SIG-M5 treated with dmso at 0.1 percent for 504 hours (cell line): ENCODE results near the gene C20orf204.

Experiments used
- DNase-seq: peaks from one replicate; lab custom pipeline; 2025; ENCODE audit not compliant: unreplicated experiment; lab: John Stamatoyannopoulos, UW

C20orf204 gene

DNA sequence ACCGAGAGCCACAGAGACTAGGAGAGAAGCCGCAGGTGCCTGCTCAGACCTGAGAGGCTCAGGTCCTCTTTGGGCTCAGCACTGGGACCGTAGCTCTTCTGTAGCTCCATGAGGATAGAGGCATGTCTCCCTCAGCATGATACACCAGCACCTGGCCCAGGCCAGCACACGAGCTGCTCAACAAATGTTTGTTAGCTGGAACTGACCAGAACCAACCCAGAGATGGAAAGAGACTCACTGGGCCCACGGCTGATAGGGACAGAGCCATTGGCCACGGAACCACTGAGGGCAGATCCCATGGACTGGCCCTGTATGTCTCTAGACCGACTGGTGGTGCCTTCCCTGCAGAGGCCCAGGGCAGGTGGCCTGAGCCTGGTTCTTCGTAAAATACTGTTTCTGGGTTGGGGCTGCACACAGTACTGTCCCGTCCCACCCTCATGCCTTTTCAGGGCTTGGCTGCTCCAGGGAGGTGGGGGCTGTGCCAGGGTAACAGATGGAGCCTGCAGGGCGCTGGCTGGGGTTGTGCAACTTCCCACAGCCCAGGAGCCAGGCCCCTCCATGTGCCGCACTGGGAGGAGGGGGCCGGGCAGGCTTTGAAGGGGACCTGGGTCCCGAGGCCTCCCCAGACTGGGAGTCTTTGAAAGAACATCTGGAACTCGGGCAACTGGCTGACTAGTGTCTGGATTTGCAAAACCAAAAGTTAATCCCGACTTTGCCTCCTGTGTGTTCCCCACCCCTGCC lies 5.2 kb downstream of the C20orf204 start:
- DNase-seq: peak; percentile 30

DNA sequence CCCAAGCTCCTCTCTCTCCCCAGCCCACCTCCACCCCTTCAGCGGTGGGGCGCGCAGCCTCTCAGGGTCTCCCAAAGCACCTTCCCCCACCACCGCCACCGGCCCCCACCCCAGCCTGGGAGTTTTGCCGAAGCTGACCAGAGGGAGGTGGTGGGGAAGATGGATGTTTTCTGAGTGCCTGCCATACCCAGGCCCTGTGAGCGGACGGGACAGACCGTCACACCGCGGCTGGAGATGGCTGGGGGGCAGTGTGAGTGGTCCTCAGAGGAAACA lies 5.7 kb downstream of the C20orf204 start:
- no peak for DNase-seq

DNA sequence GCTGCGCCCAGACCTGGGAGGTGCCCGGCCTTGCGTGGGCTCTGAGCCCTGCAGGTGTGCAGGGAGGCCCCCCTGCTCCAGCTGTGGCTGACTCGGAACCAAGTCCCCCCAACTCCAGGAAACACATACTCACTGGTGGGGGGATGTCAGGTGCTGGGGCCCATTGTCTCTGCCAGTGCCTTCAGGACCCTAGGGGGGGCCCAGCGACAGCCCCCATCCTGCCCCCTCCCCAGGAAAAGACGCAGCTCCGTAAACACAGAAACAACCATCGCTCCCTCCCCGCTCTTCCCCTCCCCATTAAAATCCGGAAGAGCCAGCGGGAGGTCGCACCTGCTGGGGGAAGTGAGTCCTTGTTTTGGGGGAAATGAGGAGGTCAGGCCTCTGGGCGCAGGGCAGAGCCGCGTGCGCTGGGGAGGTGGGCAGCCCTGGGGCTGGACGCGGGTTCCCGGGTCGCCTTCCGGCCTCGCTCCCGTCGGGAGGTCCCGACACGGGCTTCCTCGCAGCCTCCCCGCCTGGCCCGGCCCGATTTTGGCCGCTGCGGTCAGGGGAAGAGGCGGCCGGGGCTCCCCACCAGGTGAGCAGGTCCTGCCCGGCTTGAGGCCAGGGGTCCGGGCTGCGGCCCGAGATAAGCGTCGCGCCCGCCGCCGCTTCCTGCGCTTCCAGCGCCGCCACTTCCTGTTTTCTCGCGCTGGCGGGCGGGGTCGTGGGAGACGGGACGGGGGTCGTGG lies 6.2 kb downstream of the C20orf204 start:
- DNase-seq: no peak

DNA sequence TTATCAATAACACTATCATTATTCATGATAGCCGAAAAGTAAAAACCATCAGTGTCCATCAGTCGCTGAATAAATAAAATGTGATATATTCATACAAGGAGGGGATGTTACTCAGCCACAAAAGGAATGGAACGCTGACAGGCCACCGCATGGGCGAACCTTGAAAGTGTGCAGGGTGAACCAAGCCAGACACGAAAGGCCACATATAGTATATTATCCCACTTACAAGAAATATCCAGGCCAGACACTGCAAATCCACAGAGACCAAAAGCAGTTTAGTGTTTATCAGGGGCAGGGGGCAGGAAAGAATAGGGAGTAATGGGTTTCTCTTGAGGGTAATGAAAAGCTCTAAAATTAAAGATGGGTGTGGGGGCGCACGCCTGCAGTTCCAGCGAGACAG lies 7.8 kb downstream of the C20orf204 start:
- no peak for DNase-seq

DNA sequence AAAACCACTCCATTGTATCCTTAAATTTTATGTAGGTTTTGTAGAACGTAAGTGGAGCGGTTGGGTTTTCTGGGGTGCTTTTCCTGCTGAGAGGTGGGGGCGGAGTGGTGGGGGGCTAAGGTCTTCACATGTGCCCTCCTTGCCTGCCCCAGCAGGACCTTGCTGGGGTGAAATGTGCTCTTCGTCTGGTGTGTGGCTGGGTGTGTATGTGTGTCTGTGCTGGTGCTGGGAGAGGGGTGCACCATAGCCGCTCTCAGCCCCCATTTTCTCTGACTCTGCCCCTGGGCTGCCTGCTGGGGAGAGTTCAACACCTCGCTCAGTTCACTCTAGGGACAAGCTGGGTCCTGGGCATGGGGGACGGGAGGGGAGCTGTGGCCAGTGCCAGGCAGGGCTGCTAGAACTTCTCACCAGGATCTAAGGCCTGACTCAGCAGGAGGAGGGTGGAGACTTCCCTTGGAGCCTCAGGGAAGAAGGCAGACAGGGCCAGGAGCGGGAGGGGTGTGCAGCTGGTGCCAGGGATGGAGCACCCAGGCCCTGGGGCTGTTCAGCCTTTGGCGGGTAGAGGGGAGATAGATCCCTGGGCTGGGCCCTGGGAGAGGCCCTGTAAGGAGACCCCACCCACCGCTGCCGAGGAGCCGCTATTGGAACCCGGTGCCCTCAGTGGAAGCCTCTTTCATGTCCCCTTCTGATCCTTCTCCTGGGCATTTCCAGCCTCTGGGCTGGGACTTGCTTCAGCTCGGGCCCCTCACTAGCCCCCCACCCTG lies 8.7 kb downstream of the C20orf204 start:
- no peak for DNase-seq

DNA sequence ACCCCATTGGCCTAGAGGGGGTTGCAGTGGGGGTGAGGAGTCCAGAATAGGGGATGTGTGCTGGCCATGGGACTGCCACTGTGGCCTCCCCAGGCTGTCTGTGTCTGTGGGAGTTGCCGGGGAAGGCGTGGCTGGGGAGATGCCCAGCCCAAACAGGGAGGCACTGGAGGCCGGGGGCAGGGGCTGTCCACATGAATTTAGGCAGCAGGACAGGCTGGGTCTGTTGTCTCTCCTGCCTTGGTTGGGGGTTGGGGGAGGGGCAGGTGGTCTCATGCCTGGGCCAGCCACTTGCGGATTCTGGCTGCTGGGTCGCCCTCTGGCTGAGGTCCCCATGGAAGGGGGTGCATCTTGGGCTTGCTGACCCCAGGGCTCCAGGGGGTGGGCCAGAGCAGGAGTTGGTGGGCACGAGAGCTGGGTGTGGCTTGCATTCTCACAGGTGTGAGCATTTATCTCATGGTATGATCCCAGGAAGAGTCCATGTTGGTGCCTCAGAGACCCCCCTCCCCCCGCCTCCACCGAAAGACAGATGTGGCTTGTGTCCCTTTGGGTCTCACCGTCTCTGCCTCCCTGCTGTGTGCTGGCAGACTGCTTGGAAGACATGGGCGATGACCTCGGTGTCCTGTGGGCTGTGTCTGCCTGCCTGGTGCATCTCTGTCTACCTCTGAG lies 9.5 kb downstream of the C20orf204 start:
- no peak for DNase-seq

DNA sequence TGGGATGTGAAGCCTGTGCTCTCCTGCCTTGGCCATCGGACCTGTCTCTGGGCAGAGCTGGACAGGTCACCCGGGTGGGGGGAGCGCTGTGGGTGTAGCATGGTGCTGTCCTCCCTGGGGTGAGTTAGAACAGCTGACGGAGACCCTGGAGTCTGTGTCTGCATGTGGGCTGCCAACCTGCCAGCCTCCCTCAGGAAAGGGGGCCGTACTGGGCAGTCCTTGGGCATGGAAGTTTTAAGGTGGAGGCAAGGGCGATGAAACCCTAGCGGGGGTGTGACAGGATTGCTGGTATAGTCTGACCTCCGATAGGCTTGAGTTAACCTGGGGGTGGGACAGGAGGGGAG lies 11.0 kb downstream of the C20orf204 start:
- DNase-seq: no peak

DNA sequence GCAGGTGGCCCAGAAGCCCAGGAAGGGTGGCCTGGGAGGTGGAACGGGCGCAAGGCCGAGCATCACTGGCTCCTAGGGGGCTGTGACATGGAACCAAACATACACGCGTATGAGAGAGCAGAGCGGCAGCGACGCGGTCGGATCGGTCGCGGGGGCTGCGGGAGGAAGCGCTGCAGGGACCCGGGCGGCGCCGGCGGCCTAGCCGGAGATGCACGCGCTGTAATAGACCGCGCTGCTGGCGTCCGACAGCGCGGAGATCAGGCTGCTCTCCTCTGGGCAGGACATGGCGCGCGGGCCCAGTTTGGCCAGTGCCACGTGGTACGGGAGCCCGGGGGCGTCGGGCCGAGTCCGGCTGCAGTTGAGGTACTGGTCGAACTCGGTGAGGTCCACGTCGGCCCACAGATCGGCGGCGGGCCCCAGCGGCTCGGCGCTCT lies 12.0 kb downstream of the C20orf204 start:
- no peak for DNase-seq

DNA sequence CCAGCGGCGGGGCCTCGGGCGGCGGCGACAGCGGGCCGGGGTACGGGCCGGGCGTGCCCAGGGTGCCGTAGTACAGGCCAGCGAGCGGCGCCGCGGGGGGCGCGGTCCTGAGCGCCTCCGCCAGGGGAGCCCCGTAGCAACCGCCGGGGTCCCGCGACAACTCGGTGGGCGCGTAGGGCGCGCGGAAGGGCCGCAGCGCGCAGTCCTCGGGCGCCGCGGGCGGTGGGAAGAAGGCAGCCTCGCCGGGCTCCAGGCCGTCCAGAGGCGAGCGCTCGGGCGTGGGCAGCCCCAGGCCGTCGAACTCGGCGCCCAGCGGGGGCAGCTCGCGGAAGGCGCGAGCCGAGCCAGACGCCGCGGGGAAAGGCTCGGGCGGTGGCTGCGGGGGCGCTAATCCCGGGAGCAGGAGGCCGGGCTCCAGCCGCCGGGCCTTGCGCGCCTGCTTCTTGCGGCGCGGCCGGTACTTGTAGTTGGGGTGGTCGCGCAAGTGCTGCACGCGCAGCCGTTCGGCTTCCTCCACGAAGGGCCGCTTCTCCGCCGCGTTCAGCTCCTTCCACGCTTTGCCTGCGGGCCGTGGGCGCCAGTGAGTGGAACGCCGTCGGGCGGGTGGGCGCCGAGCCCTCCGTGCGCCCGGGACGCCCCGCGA lies 12.5 kb downstream of the C20orf204 start:
- no peak for DNase-seq

DNA sequence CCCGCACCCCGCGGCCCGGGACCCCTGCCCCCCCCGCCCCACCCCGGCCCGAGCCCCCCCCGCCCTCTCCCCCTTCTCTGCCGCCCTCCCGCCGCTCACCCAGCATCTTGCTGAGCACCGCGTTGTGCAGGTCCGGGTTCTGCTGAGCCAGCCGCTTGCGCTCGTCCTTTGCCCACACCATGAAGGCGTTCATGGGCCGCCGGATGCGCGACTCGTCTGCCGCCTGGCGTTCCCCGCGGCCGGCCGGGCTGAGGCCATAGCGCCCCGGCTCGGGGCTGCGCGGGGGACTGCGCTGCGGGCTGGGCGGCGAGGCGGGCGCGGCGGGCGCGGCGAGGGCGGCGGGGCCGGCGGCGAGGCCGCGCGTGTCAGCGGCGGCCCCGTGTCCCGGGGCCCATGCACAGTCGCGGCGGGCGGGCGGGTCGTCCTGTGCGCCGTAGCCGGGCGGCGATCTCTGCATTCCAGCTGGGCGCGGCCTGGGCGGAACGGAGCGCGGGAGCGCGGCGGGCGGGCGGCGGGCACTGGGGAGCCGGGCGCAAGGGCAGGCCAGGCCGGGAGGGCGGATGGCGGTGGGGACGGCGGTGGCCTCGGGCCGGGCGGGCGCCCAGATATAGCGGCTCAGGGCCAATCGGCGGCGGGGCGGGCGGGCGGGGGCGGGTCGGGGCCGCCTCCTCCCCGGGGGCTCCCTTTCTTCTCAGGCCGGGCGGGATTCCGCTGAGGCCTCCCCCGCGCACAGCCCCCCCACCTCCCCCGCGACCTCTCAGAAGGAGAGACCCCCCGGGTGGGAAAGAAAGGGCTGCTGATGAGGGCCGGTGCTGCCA lies 13.3 kb downstream of the C20orf204 start, which contains the start of gene SOX18:
SOX18 (minus strand) TSS at position 580 of the 818 bp plus-strand sequence; CDS start at position 457, 123 bp downstream.
- no peak for DNase-seq

DNA sequence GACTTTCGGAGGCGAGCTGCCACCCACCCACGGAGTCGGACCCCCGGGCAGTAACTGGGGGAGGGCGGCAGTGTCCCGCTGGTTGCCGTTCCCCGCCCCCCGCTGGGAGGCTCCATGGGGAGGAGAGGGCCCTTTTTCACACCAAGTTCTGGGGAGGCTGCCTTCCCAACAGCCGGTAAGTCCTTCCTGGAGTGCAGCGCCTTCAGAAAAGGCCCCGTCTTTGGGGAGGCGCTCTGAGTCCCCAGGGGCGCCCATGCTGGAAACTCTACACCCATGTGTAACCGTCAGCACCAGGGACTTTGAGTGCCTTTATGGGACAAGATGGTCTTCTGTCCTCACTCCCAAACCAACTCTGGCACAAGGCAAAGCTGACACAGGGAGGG lies 13.9 kb downstream of the C20orf204 start:
- DNase-seq: no peak

DNA sequence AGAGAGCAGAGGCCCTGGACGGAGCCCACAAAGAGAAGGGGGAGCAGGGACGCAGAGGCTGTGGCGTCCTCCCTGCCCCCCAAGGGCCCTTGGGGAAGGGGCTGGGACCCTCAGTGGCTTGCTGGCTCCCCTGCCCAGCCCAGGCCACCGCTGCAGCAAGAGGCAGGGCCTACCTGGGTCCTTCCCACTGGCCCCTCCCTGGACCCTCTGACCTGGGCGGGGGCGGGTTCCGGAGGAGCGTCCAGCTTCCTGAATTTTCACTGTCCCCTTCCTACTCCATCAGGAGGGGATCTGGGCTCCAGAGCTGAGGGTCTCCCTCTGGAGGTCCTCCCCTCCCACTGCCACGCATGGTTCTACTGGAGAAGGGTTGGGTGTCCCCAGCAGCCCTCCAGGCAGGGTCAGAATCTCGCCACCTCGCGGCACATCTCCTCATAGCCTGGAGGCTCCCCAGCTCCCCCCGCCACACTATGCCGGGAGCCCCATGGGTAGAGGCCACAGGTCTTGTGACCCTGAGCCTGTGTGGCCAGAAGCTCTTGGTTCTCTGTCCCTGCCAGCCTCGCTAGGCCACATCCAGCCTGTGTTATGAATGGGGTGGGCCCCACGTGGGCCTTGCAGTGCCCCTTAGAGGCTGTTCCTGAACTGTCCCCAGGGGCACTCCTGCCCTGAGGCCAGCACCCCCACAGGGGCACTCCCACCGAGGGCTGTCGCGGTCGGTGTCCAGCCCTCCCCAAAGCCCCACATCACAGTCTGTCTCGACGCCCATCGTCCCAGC lies 14.5 kb downstream of the C20orf204 start:
- DNase-seq: no peak

DNA sequence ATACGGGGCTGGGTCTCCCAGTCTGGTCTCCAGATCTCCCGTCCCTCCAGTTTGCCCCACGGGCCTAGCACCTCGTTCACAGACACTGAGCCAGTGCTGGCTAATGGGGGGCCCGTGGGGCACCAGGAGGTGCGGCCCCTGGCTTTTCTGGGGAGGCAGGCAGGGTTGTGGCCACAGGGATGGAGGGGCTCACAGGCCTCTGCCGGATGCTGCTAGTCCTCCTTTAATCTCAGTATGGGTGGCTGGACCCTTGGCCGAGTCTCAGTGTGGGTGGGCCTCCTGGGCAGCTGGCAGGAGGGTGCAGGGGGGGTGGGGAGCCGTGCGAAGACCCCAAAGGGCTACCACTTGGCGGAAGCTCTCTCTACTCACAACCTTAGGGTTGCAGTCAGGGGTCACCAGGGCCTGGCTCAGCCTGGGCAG lies 15.1 kb downstream of the C20orf204 start:
- DNase-seq: no peak

DNA sequence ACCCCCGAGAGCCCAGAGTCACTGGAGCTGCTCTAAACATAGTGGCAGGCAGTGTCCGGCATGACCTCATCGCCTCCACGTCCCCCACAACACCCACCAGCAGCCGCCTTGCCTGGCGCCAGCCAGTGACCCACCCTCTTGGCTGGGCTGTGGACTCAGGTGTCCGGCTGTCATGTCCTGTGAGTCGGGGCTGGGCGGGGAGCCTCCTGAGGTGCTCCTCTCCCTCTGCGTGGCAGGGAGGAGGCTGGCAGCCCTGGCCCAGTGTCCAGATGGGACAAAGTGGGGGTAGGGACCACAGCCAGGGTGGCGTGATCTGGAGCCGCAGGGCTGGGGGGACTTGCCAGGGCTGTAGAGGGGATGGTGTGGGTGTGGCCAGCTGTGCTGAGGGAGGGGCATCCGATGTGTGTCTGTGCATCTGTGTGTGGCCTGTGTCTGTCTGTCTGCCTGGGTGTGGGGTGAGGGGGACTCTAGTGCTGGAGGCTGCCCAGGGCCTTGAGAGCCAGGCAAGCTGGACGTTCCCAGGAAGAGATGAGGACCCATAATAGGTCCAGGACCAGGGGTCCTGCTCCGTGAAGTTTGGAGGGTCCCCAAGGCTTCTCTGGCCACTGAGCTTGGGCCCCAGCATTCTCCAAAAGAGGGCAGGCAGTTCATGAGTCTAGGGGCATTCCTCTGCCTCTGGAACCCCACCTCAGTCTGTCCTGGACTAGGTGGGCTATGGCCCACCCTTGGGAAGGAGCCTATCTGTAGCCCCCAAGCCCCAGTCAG lies 15.8 kb downstream of the C20orf204 start:
- no peak for DNase-seq

DNA sequence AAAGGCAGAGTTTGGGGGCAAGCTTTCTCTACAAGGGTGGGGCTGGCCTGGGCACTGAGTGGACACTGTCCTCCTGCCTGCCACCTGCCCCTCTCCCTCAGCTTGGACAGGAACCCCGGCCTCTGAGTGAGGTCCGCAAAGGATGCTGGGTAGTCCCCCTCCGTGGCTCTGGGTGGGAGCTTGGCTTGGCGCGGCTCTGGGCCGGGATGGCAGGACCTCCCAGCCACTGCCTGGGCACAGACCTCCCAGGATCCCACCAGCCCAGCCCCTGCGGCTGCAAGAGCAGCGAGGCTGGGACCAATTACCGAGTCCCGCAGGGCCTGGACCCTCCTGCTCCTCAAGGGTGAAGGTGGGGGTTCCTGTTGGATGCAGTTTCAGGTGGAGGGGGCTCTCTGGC lies 16.3 kb downstream of the C20orf204 start:
- no peak for DNase-seq

DNA sequence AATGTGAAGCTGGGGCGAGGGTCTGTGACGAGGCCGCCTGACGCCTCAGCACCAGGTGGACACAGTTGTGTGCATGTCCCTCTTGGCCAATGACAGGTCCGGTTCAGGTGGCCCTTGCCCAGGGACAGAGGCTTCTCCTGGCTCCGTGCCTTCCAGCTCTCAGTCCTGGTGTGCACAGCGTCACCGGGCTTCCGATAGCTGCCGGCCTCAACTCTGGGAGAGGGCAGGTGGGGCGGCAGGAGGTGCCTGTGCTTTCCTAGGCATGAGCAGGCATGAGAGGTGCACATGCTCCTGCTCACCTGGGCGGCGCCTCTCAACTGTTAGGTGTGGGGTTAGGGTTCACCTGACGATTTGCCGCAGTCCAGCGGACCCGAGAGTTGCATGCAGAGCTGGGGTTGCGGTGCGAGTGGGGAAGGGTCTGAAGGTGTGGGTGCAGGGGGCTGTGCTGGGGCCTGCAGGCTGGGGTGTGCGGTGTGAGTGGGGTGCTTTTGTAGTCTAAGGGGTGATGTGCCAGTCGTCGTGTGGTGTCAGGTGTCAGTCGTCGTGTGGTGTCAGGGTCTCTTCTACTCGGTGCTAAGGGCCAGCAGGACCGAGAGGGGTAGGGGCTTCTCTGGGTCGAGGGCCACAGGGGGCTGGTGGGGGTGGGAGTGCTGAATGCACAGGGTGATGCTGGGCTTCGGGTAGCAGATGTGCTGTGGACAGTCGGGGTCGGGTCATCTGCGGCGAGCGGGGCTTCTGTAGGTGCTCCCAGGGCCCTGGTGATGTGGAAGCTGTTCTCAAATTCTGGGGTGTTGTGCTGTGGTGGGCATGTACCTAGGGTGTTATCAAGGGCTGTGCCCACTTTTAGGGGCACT lies 17.2 kb downstream of the C20orf204 start:
- DNase-seq: no peak

DNA sequence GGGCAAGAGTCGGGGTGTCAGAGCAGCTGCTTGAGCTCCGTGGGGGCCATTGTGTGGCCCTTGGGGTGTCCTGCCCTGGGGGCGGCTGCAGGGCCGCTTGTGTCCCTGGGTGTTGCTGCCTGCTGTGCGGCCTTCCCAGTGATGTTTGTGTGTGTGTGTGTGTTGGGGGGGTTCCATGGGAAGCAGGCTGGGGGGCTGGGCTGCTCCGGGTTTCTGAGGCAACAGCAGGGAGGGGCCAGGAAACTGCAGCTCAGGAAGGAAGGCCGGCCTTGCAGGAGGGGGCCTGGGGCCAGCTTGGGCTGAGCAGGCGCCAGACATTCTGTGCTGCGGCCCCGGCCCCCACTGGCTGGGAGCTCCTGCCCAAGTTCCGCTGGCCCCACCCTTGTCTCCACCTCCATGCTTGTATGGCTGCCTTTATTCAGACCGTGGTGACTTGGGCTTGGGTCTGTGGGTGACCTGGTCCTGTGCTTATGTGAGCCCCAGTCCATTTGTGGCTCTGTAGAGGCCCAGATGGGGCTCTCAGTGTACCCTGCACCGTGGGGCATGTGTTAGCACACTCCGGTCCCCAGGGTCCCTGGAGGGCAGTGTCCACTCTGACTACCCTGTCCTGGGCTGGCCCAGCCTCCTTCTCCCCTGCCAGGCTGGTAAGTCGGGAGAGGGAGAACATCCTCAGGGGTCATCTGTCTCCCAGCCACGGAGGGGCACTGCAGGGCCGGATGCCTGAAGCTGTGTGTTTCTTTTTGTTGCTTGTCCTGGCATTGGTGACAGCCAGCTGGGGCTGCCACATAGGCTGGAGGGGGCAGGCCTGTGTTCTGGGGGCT lies 18.1 kb downstream of the C20orf204 start:
- peak; percentile 36 for DNase-seq
